Kidney (tissue), 14 donors: ENCODE data around the gene PIEZO2. TPM values are rescaled to one million over a fixed set of nuclear protein-coding genes. Genes with fewer than 3 reads are reported as not detected.

ENCODE experiments used
- DNase-seq, 5 donors: peaks; one replicate each; pipeline ENCODE4 v3.0.0-alpha.2; 2013 to 2020
- FAIRE-seq: peaks from 2 replicates; lab custom pipeline; 2012; peaks lifted over from hg19 to GRCh38; lab: Jason Lieb, UNC
- H3K27ac ChIP-seq, 2 donors: one replicate each; pipeline ENCODE4 v1.7.0; 2013; ENCODE audit warnings: low read depth in 2 of 2, low read length in 2 of 2, inconsistent platforms in 1 of 2
- H3K27me3 ChIP-seq: one replicate; pipeline ENCODE4 v1.7.1; 2013; ENCODE audit warnings: low read length, inconsistent platforms; ENCODE audit not compliant: control insufficient read depth, insufficient read depth
- H3K36me3 ChIP-seq, 3 donors: one replicate each; pipeline versions ENCODE4 v1.7.0 to v1.7.1; 2013; ENCODE audit warnings: low read length in 3 of 3, control low read depth in 1 of 3, inconsistent platforms in 1 of 3; ENCODE audit not compliant: insufficient read depth in 3 of 3, control insufficient read depth in 2 of 3
- H3K4me1 ChIP-seq, 3 donors: one replicate each; pipeline versions ENCODE4 v1.7.0 to v1.7.1; 2013; ENCODE audit warnings: low read length in 3 of 3, inconsistent platforms in 1 of 3, low read depth in 1 of 3; ENCODE audit not compliant: control insufficient read depth in 2 of 3, insufficient read depth in 2 of 3
- H3K4me3 ChIP-seq, 3 donors: one replicate each; pipeline versions ENCODE4 v1.7.0 to v1.8.1; 2013; ENCODE audit warnings: low read length in 3 of 3, control low read depth in 1 of 3, inconsistent platforms in 1 of 3
- H3K9ac ChIP-seq, 3 donors: one replicate each; pipeline versions ENCODE4 v1.7.0 to v1.7.1; 2013; ENCODE audit warnings: low read length in 3 of 3, control low read depth in 1 of 3, inconsistent platforms in 1 of 3
- H3K9me3 ChIP-seq, 3 donors: one replicate each; pipeline versions ENCODE4 v1.7.0 to v1.7.1; 2013; ENCODE audit warnings: low read length in 3 of 3, control low read depth in 1 of 3, inconsistent platforms in 1 of 3; ENCODE audit not compliant: control insufficient read depth in 2 of 3, insufficient read depth in 1 of 3
- intact Hi-C: fragments of 100-400 bp; cut with DNase I; formaldehyde crosslinking; loops from one replicate; pipeline ENCODE4 v1.11.1; 2022
- polyA plus RNA-seq: library from polyadenylated mRNA; stranded (reverse); fragments of 350-450 nt; fragmentation: Illumina TruSeq; extraction: RNeasy Lipid Tissue Mini Kit (QIAGEN cat#74804); gene quantifications from one replicate; pipeline ENCODE4 v1.2.3, GENCODE V29; 2014; ENCODE audit warnings: low read depth, low replicate concordance; ENCODE audit not compliant: insufficient read depth
- total RNA-seq: library from RNA; stranded (reverse); fragmentation: NEBNext Ultra II Directional; extraction: Animal tissue kit (Norgen Biotek cat#: 25700); gene quantifications from one replicate; pipeline ENCODE4 v1.2.1, GENCODE V29; 2021
- TF ChIP-seq, protein P1 (sequence below): IDR thresholded peaks from 3 replicates; pipeline ENCODE4 v1.5.1; 2012; ENCODE audit warnings: mild to moderate bottlenecking, moderate library complexity, borderline replicate concordance; ENCODE audit not compliant: insufficient read depth; ENCODE audit errors: extremely low read depth
- donor health status: control.
- donor health status: control.
- donor health status: control.
- donor health status: control.
- donor health status: control.
- donor health status: DM: yes; HTN: yes; CAD: no.
- donor health status: Normal renal cell carcinoma (clear cell type).

Gene PIEZO2
- total and polyA plus RNA-seq, 2 donors from 2014 or later, result 1.1 to 4.1 TPM

DNA sequence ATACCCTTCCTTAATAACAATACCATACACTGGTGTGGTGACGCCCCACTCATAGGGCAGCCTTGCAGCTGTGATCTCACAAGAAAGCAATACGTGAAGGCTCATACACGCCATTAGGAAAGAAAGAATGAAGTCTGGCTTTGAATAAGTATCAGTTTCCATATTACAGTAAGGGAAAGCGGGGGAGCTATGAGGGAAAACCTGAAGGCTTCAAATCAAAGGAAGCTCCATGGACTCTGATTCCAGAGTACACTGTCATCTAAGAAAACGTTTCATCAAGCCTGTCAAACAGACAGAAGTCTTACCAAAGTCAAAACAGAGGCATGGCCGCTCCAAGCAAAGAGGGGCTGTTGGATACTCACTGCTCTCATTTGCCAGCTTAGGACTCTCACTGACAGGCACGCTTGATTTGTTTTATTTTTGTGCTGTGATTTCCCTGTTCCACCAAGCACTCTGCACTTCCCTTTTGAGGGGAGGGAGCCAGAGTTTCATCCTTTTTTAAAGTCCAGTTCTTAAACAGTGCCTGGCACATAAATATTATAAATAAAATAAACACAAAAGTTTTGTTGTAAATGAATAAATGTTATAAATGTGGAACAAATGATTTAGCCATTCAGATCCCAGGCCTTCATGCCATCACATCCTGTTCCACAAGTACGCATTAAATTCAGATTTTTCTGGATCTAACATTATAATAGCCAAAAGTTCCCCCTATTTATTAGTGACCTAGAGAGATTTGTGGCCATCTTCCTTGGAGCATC lies 221.2 kb downstream of the PIEZO2 start:
- Histone ChIP-seq H3K4me1 (peaks cover 0 to 4% (median 0%) of the 10 kb centered on the region in 3 donors), H3K27me3 (no peaks in the 10 kb centered on the region), H3K36me3 (no peaks in the 10 kb centered on the region), H3K9me3 (no peaks in the 10 kb centered on the region), H3K27ac (no peak overlapping the region), H3K4me3 (no peak overlapping the region), H3K9ac (no peak overlapping the region)
- FAIRE-seq (no peak), DNase-seq (peak in 4 of 5 donors; percentile 30 to 74 (median 44))
- intact Hi-C loops, result no loop called here
- TF ChIP-seq, protein P1, sequence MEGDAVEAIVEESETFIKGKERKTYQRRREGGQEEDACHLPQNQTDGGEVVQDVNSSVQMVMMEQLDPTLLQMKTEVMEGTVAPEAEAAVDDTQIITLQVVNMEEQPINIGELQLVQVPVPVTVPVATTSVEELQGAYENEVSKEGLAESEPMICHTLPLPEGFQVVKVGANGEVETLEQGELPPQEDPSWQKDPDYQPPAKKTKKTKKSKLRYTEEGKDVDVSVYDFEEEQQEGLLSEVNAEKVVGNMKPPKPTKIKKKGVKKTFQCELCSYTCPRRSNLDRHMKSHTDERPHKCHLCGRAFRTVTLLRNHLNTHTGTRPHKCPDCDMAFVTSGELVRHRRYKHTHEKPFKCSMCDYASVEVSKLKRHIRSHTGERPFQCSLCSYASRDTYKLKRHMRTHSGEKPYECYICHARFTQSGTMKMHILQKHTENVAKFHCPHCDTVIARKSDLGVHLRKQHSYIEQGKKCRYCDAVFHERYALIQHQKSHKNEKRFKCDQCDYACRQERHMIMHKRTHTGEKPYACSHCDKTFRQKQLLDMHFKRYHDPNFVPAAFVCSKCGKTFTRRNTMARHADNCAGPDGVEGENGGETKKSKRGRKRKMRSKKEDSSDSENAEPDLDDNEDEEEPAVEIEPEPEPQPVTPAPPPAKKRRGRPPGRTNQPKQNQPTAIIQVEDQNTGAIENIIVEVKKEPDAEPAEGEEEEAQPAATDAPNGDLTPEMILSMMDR, result no peak

GRCh38 chr18:10927286-10927992 lies 221.9 kb downstream of the PIEZO2 start:
- Histone ChIP-seq H3K27me3 (no peaks in the 10 kb centered on the region), H3K9ac (no peak overlapping the region), H3K9me3 (no peaks in the 10 kb centered on the region), H3K27ac (peak overlapping the region in 1 of 2 donors; percentile 16), H3K4me1 (peaks cover 0 to 4% (median 0%) of the 10 kb centered on the region in 3 donors), H3K36me3 (no peaks in the 10 kb centered on the region), H3K4me3 (no peak overlapping the region)
- intact Hi-C loops, result no loop called here
- TF ChIP-seq, protein P1, result no peak
- FAIRE-seq (no peak), DNase-seq (peak in 1 of 5 donors; percentile 30)

DNA sequence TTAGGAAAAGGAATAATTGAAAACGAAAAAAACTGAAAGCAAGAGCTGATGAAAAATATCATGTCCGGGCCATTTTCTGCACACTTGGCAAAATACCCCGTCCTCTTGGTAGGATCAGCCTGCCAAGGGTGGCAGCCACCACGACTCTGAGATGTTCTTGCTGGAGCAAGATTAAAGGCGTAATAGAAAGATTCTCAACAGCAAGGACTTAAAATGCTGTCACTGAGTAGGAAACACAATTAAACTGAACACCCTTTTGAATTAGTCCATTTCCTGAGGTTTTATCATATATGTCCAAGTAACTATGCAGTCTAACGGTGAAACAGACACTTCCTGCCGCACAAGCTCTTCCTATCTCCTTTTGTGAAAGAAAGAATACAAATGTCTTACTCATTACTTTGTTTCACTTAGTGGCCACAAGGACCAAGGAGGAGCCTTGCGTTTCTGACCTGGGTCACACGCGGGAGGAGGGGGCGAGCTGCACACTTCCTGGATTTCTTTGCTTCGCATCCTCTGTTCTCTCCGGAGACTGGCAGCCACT lies 222.7 kb downstream of the PIEZO2 start:
- peaks cover 0 to 4% (median 0%) of the 10 kb centered on the region in 3 donors for H3K4me1 ChIP-seq
- DNase-seq, result peak in 4 of 5 donors; percentile 40 to 68 (median 45)
- no peaks in the 10 kb centered on the region for H3K36me3 ChIP-seq
- no peak for FAIRE-seq
- TF ChIP-seq, protein P1, result no peak
- H3K4me3 ChIP-seq, result peak overlapping the region in 1 of 3 donors; percentile 24
- intact Hi-C loops, result no loop called here
- no peak overlapping the region for H3K9ac ChIP-seq
- H3K9me3 ChIP-seq, result no peaks in the 10 kb centered on the region
- no peaks in the 10 kb centered on the region for H3K27me3 ChIP-seq
- H3K27ac ChIP-seq, result peak overlapping the region in 1 of 2 donors; percentile 11
